ENCODE data around the gene CDH20.

DNA sequence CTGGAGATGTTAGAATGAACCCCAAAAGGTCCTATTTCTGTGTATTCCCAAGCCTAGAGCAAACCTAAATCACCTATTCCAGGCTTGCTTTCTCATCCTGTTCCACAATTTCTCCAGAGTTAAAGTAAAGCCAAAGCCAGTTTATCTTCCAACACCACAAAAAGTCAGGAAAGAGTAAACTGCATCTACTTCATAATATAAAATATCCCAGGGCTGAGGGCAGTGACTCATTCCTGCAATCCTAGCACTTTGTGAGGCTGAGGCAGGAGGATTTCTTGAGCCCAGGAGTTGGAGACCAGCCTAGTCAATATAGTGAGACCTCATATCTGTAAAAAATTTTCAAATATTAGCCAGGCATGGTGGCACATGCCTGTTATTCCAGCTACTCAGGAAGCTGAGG lies 241.4 kb downstream of the CDH20 start:
- TF ChIP-seq, protein P1, sequence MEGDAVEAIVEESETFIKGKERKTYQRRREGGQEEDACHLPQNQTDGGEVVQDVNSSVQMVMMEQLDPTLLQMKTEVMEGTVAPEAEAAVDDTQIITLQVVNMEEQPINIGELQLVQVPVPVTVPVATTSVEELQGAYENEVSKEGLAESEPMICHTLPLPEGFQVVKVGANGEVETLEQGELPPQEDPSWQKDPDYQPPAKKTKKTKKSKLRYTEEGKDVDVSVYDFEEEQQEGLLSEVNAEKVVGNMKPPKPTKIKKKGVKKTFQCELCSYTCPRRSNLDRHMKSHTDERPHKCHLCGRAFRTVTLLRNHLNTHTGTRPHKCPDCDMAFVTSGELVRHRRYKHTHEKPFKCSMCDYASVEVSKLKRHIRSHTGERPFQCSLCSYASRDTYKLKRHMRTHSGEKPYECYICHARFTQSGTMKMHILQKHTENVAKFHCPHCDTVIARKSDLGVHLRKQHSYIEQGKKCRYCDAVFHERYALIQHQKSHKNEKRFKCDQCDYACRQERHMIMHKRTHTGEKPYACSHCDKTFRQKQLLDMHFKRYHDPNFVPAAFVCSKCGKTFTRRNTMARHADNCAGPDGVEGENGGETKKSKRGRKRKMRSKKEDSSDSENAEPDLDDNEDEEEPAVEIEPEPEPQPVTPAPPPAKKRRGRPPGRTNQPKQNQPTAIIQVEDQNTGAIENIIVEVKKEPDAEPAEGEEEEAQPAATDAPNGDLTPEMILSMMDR (IDR thresholded peaks at IDR 0.05), result no peak
- no peak for TF ChIP-seq POLR2AphosphoS5 (IDR thresholded peaks at IDR 0.05)

All from transverse colon (tissue), 4 donors.